CD14-positive monocyte (primary cell): Measurements from ENCODE around the gene SOAT1. TPM values are rescaled to one million over a fixed set of nuclear protein-coding genes. Genes with fewer than 3 reads are reported as not detected.

Experiments used
- DNase-seq, 3 donors: peaks; one replicate each; pipeline ENCODE4 v3.0.0-alpha.2; 2011 to 2022
- H2AFZ ChIP-seq: 2 replicates; pipeline ENCODE4 v1.6.0; 2012; ENCODE audit warnings: mild to moderate bottlenecking, low read depth, low read length, inconsistent platforms; ENCODE audit not compliant: insufficient read depth, poor library complexity, severe bottlenecking
- H3K27ac ChIP-seq, 2 donors: 1 replicate in 1 of 2; 2 replicates in 1 of 2; pipeline ENCODE4 v1.5.1; 2012 to 2013; ENCODE audit warnings: low read length in 2 of 2, control low read depth in 1 of 2, inconsistent platforms in 1 of 2, low read depth in 1 of 2, mild to moderate bottlenecking in 1 of 2
- H3K27me3 ChIP-seq, 2 donors: one replicate each; pipeline versions ENCODE4 v1.6.0 to v1.6.1; 2011 to 2013; ENCODE audit warnings: low read length in 2 of 2; ENCODE audit not compliant: control insufficient read depth in 2 of 2, insufficient read depth in 2 of 2
- H3K36me3 ChIP-seq, 2 donors: replicated peaks in 1 of 2; 1 replicate in 1 of 2; 2 replicates in 1 of 2; pipeline versions ENCODE4 v1.5.1 to v1.6.1; 2012 to 2013; ENCODE audit warnings: low read length in 2 of 2, control low read depth in 1 of 2, inconsistent platforms in 1 of 2, mild to moderate bottlenecking in 1 of 2; ENCODE audit not compliant: insufficient read depth in 2 of 2, control insufficient read depth in 1 of 2
- H3K4me1 ChIP-seq, 2 donors: 1 replicate in 1 of 2; 2 replicates in 1 of 2; pipeline versions ENCODE4 v1.5.1 to v1.6.1; 2012 to 2013; ENCODE audit warnings: low read length in 2 of 2, control low read depth in 1 of 2, inconsistent platforms in 1 of 2, mild to moderate bottlenecking in 1 of 2, moderate library complexity in 1 of 2; ENCODE audit not compliant: insufficient read depth in 2 of 2, control insufficient read depth in 1 of 2
- H3K4me2 ChIP-seq: replicated peaks from 2 replicates; pipeline ENCODE3; 2012; ENCODE audit warnings: low read length, moderate library complexity, mild to moderate bottlenecking; ENCODE audit not compliant: poor library complexity, severe bottlenecking; ENCODE audit errors: extremely low read depth
- H3K4me3 ChIP-seq, 3 experiments: fragments of 200-600 bp in 1 of 3; sonication (generic) in 1 of 3; replicated peaks in 1 of 3; 1 replicate in 2 of 3; 2 replicates in 1 of 3; pipeline ENCODE4 v1.5.1; 2011 to 2013; ENCODE audit warnings: low read length in 3 of 3, mild to moderate bottlenecking in 3 of 3, control low read depth in 2 of 3, low read depth in 2 of 3, inconsistent platforms in 1 of 3, moderate library complexity in 1 of 3
- H3K79me2 ChIP-seq: 2 replicates; pipeline ENCODE4 v1.6.0; 2012; ENCODE audit warnings: mild to moderate bottlenecking, control low read depth, inconsistent platforms, low read length, moderate library complexity; ENCODE audit not compliant: insufficient read depth
- H3K9ac ChIP-seq: 2 replicates; pipeline ENCODE4 v1.6.0; 2017; ENCODE audit warnings: low read length, mild to moderate bottlenecking; ENCODE audit not compliant: insufficient read depth, poor library complexity, severe bottlenecking
- H3K9me3 ChIP-seq, 2 donors: replicated peaks in 1 of 2; 1 replicate in 1 of 2; 2 replicates in 1 of 2; pipeline versions ENCODE4 v1.5.1 to v1.6.1; 2012 to 2013; ENCODE audit warnings: low read length in 2 of 2, control low read depth in 1 of 2; ENCODE audit not compliant: control insufficient read depth in 1 of 2, insufficient read depth in 1 of 2
- H4K20me1 ChIP-seq: 2 replicates; pipeline ENCODE4 v1.6.0; 2012; ENCODE audit warnings: mild to moderate bottlenecking, low read length, control low read depth, moderate library complexity; ENCODE audit not compliant: insufficient read depth
- H3K27ac Mint-ChIP-seq, 7 donors: one replicate each; pipeline ENCODE4 v1.8.0; 2020; ENCODE audit warnings: mild to moderate bottlenecking in 7 of 7, mixed read lengths in 7 of 7, moderate library complexity in 6 of 7, inconsistent platforms in 2 of 7
- H3K27me3 Mint-ChIP-seq, 3 donors: one replicate each; pipeline ENCODE4 v1.8.0; 2021 to 2022; ENCODE audit warnings: low read depth in 3 of 3, mild to moderate bottlenecking in 3 of 3, mixed read lengths in 3 of 3, moderate library complexity in 3 of 3, inconsistent platforms in 1 of 3
- H3K36me3 Mint-ChIP-seq, 2 donors: one replicate each; pipeline ENCODE4 v1.8.0; 2020; ENCODE audit warnings: mixed read lengths in 2 of 2, inconsistent platforms in 1 of 2, mild to moderate bottlenecking in 1 of 2
- H3K4me1 Mint-ChIP-seq: one replicate; pipeline ENCODE4 v1.8.0; 2020; ENCODE audit warnings: mild to moderate bottlenecking, mixed read lengths
- H3K4me3 Mint-ChIP-seq, 2 donors: one replicate each; pipeline ENCODE4 v1.8.0; 2020; ENCODE audit warnings: mild to moderate bottlenecking in 2 of 2, mixed read lengths in 2 of 2, moderate library complexity in 1 of 2
- H3K9me3 Mint-ChIP-seq, 7 donors: one replicate each; pipeline ENCODE4 v1.8.0; 2020 to 2022; ENCODE audit warnings: mixed read lengths in 7 of 7, mild to moderate bottlenecking in 6 of 7, moderate library complexity in 6 of 7, inconsistent platforms in 2 of 7
- CTCF ChIP-seq: fragments of 200-600 bp; IDR thresholded peaks from one replicate; pipeline ENCODE4 v1.8.0; 2022; ENCODE audit warnings: antibody characterized with exemption, mild to moderate bottlenecking
- WGBS: methylation state at CpG from one replicate; pipeline ENCODE4 v1.1.5; 2013; ENCODE audit warnings: missing lambda C conversion rate; ENCODE audit not compliant: insufficient coverage; 5-methylcytosine and 5-hydroxymethylcytosine counted together
- intact Hi-C, 2 donors: fragments of 100-400 bp; cut with micrococcal nuclease; formaldehyde crosslinking; loops; one replicate each; pipeline versions ENCODE4 v1.15.0 to v1.15.1; 2023
- polyA plus RNA-seq, 3 donors: library from polyadenylated mRNA; depleted of rRNA in 1 of 3; unstranded in 2 of 3; stranded (reverse) in 1 of 3; fragments of 300-500 nt in 2 of 3; fragments of >200 nt in 1 of 3; fragmentation: Illumina TruSeq in 2 of 3; gene quantifications; 1 replicate in 2 of 3; 2 replicates in 1 of 3; pipeline ENCODE4 v1.2.3, GENCODE V29; 2012 to 2021

SOAT1 gene
- polyA plus RNA-seq, 3 donors = 15.8 to 158 (median 105) TPM

- Mint-ChIP-seq H3K4me1 (peaks cover 6% of the 10 kb centered on the region), H3K9me3 (no peaks in the 10 kb centered on the region), H3K36me3 (no peaks in the 10 kb centered on the region), H3K27me3 (peaks cover 0 to 3% (median 2%) of the 10 kb centered on the region in 3 donors), H3K4me3 (no peak overlapping the region), H3K27ac (no peak overlapping the region)
- no peak for DNase-seq
- 93% methylated on average over 6 of the region's 6 CpGs for WGBS
- no peak for TF ChIP-seq CTCF
- Histone ChIP-seq H2AFZ (no peak overlapping the region), H3K9ac (no peak overlapping the region), H3K9me3 (no peaks in the 10 kb centered on the region), H3K27me3 (no peaks in the 10 kb centered on the region), H3K4me2 (no peak overlapping the region), H3K4me3 (no peak overlapping the region), H3K27ac (no peak overlapping the region), H3K4me1 (peaks cover 1 to 2% of the 10 kb centered on the region in 2 donors), H4K20me1 (no peaks in the 10 kb centered on the region), H3K79me2 (no peaks in the 10 kb centered on the region), H3K36me3 (no peaks in the 10 kb centered on the region)
- intact Hi-C loops = no loop called here
Measured at GRCh38 chr1:179287946-179288345, 5.7 kb upstream of the SOAT1 start.

- H3K4me3 ChIP-seq = no peak overlapping the region
- Mint-ChIP-seq H3K36me3 (no peaks in the 10 kb centered on the region), H3K4me1 (peaks cover 11% of the 10 kb centered on the region), H3K27me3 (peaks cover 0 to 3% (median 2%) of the 10 kb centered on the region in 3 donors), H3K4me3 (no peak overlapping the region), H3K27ac (no peak overlapping the region), H3K9me3 (no peaks in the 10 kb centered on the region)
- TF ChIP-seq CTCF = no peak
- WGBS = 86% methylated on average over 1 of the region's 2 CpGs
- H3K4me2 ChIP-seq = no peak overlapping the region
- no peak overlapping the region for H3K27ac ChIP-seq
- no peaks in the 10 kb centered on the region for H3K36me3 ChIP-seq
- H3K9me3 ChIP-seq = no peaks in the 10 kb centered on the region
- H4K20me1 ChIP-seq = no peaks in the 10 kb centered on the region
- DNase-seq = no peak
- no peaks in the 10 kb centered on the region for H3K27me3 ChIP-seq
- peaks cover under 1% of the 10 kb centered on the region for H3K79me2 ChIP-seq
- no peak overlapping the region for H3K9ac ChIP-seq
- intact Hi-C loops = no loop called here
- no peak overlapping the region for H2AFZ ChIP-seq
- peaks cover 6 to 10% of the 10 kb centered on the region in 2 donors for H3K4me1 ChIP-seq
Measured at GRCh38 chr1:179288977-179289376, 4.6 kb upstream of the SOAT1 start.
